H1 (cell line): ENCODE measurements around the gene PCNX4. TPM values are rescaled to one million over a fixed set of nuclear protein-coding genes. Genes with fewer than 3 reads are reported as not detected.

Experiments
- E2F6 ChIP-seq: IDR thresholded peaks from 2 replicates; pipeline ENCODE4 v1.6.1; 2012; ENCODE audit warnings: inconsistent platforms
- SRF ChIP-seq: IDR thresholded peaks from 2 replicates; pipeline ENCODE4 v1.6.1; 2011; ENCODE audit warnings: mild to moderate bottlenecking, low read depth, low read length, moderate library complexity
- polyA plus RNA-seq, 7 experiments: library from polyadenylated mRNA; depleted of rRNA in 3 of 7; stranded (reverse) in 5 of 7; unstranded in 2 of 7; fragments of >200 nt in 5 of 7; fragments of 200-250 nt in 2 of 7; gene quantifications; 1 replicate in 5 of 7; 2 replicates in 1 of 7; 4 replicates in 1 of 7; pipeline versions ENCODE4 v1.2.1 to v1.2.3, GENCODE V29; 2011 to 2013; ENCODE audit warnings: missing spikeins in 2 of 7, mixed read lengths in 2 of 7
- total RNA-seq: library from RNA; stranded (reverse); fragmentation: NEBNext Ultra II Directional; extraction: Animal tissue kit (Norgen Biotek cat#: 25700); gene quantifications from 2 replicates; pipeline ENCODE4 v1.2.1, GENCODE V29; 2021

The PCNX4 gene
- total and polyA plus RNA-seq, 2 of the 8 experiments (the other 6 are each of a cell fraction or from before 2014, with no cell fraction given), result 28.4 to 35.5 TPM

DNA sequence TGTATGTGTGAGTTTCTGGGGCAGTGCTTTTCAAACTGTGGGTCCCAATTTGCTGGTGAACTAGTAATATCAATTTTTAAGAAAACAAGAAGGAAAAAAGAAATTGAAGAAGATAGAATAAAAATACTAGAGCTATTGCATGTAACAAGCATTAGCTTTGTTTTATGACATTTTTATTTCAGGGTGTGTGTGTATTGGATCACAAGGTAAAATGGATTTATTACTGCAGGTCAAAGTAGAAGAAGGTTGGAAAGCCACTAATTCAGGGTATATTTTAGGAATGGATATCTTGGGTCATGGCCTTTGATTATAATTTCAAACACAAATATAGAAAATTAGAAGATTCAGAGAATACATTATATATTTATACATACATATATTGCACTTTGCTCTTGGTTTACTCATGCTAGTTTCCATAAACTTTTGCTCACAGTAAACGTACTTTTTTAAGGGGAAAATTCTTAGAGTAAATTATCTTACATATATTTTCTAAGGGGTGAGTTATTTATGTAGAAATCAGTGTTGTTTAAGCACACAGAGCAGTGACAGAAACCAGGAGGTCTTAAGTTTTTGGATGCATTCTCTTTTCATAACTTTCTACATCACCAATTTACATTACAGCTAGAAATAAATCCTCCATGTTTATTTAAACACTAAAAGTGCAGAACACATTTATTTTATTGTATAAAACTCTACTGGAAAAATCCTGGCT is 122.8 kb downstream of the PCNX4 start (continued):
- TF ChIP-seq E2F6 (no peak), SRF (no peak)
- TF ChIP-seq, all 59 proteins: peak for 0
